Measurements from ENCODE around the gene NDUFS1.
"Not testable (repeated sequence)": the region's sequence is repeated elsewhere in the genome, so short reads cannot be mapped to it uniquely, and the experiment has no call there.

Gene NDUFS1

DNA sequence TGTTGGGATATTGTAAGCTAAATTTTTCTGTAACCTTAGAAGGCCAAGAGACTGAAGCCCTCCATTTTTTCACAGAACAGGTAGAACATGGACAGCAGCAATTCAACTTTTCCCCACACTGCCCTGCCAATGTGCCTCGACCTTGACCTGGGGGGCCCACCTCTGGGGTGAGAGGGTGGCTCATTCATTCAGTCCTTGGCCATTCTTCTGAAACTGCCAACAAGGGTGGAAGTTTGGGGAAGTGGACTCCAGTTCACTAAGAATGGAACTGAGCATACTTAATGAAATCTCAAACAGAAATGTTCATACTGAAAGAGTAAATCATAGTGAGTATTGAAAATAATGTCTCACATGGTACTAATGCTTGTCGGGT, 1.5 kb upstream of the NDUFS1 start:
- no peak for DNase-seq

DNA sequence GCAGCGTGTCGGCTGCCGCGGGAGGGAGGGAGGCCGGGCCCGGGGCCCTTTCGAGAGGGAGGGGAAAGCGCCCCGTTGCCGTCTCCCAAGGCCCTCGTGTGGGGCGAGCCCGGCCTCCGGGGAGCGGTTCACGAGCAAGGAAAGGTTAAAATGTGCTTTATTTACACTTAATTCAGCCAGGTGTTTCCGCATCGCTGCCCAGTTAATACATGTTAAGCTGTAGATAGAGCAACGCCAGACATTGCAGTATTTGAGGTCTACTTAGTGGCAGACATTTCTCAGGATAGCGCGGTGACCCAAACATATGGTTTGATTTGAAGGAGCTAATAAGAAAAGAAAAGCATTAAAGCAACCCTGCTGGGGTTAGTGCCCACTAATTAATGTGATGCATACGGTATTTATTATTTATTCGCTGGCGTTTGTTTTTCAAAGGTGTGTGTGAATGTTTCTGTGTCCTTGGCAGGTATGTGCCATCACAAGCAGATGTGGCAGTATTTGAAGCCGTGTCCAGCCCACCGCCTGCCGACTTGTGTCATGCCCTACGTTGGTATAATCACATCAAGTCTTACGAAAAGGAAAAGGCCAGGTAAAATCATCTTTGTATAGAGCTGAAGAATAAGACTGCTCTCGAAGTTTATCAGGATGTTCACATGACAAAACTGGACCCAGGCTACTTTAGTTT, 1.0 kb upstream of the NDUFS1 start:
- no peak for DNase-seq

DNA sequence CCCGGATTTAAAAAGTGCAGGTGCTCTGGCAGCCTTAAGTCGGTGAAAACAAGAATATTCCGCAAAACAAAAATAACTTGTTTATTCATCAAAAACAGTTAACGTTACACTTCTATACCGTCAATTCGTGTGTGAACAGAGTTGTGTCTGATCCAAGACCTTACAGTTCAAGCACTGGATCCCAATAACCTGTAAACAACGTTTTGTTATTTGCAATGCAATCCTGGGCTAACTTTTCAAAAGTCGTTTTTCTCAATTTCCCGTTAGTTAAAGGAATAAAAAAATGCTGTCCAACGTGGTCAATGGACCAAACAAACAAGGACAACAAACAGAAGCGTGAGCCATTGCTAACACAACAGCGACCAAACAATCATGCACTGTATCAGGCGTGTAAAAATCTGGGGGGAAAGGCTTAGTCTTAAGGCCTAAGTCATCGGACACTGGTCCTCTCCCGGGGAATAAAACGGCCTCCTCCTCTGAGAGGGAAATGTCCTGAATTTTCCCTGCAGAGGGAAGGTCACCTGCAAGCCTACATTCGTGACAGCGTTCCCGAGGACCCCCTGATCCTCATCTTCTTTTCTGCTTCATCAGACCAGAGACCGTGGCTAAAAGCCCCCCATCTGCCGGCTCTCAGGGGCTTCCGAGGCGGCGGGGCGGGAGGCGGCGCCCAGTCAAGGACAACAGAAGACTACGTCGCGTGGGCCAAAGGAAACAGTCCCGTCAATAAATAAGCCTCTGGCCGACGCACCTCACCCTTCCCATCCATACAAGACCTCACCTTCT, 490 bp downstream of the NDUFS1 start:
- DNase-seq: no peak

DNA sequence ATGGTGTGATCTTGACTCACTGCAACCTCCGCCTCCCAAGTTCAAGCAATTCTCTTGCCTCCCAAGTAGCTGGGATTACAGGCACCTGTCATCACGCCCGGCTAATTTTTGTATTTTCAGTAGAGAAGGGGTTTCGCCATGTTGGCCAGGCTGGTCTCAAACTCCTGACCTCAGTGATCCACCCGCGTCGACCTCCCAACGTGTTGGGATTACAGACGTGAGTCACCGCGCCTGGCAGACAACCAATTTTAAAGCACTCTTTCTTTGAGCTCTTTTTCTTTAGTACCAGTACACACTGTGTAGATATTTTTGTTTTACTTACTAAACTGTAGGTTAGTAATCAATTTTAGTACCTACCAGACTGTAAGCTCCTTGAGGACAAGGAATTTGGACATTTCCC, 2.2 kb downstream of the NDUFS1 start:
- not testable (repeated sequence) for DNase-seq

DNA sequence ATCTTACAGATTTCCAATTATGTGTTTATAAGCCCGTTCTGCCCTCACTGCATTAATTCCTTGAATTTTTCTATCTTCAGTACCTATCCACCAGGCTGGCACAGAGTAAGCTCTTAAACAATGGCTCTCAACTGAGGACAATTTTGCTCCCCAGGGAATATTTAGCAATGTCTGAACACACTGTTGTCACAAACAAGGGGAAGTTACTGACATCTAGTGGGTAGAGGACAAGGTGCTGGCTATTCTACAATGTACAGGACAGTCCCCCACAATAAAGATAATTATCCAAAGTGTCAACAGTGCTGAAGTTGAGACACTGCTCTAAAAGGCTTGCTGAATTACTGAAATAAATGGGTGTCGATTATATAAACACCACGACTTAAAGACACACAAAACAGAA, 5.0 kb downstream of the NDUFS1 start:
- no peak for DNase-seq

DNA sequence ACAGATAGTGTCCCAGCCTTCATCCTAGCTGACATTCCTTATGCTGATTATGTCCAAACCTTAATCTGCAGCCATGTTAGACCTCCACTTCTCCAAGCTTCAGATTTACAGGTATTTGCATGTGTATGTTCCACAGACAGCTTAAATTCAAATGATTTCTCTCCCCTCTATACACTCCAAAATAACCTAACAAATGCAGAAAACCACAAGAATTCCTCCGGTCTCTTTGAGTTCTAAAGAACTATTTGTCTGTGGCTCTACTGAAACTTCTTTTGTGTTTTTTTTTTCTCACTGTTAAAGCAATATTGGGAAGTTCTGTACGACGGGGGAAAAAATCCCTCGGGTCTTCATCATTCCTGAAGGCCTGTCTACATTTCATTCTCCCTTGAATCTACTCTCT, 8.6 kb downstream of the NDUFS1 start:
- DNase-seq: no peak

DNA sequence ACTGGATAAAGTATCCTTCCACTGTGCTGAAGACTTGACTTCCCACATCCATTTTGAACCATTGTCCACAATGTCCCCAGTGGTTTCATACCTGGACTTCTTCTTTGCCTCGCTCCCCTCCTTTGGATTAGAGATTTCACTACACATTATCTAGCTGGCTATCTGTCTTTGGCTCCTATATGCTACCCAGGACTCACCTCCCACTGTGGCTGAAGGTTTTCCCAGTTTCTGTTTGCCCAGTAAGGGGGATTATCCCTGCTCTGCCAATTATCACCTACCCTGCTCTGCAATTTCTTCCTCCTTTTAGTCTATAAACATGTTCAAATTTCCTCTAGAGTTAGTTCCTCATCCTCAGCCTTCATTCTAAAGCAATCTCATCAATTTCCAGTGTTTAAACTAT, 9.1 kb downstream of the NDUFS1 start:
- no peak for DNase-seq

DNA sequence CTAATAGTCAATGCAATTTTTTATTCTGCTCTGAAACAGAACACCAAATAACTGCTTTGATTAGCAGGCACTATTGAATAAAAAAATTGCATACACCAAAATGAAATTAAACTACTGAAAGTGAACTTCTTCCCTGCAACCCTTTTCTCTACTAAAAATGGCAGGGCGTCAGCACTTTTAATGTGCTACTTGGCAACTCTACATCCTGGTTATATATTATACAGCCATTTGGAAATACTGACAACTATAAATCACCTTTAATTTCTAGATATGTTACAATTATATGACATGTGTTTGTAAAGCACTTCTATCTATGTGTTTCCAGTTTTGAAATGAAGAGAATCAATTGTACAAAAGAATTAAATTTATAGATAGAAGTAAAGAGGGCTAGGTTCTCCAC, 9.9 kb downstream of the NDUFS1 start:
- DNase-seq: no peak

DNA sequence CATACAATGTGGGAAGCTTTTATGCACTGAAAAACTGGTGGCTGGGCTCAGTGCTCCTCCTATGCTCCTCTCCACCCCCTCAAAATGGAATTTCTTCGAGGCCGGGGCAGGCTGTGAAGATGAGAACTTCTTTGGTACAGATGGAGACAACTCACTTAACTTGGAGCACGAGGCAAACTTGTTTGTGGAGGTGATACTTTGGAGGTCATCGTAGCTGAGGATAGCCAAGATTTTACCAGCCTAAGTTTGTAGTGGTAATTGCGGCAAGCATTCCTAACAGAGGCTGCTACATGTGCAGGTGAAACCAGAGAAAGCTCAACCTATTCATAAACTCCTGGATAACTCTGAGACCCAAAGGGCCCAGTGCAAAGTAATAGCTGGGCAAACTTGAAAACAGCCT, 13.6 kb downstream of the NDUFS1 start:
- DNase-seq: no peak

DNA sequence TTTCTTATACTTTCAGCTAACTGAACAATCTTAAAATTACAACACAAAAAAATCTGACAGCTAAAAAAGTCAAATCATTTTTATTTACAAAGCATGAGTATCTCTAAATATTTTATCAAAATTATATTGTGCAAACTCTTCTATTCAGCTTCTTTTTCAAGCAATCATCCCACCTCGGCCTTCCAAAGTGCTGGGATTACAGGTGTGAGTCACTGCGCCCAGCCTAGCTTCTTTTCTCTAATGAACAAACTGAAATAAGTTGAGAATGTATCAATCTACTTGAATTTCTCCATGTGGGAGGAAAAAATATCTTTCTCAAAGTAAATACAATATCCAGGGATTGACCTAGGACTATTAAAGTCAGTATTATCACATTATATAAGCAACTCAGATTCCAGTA, 14.9 kb downstream of the NDUFS1 start:
- DNase-seq: no peak

DNA sequence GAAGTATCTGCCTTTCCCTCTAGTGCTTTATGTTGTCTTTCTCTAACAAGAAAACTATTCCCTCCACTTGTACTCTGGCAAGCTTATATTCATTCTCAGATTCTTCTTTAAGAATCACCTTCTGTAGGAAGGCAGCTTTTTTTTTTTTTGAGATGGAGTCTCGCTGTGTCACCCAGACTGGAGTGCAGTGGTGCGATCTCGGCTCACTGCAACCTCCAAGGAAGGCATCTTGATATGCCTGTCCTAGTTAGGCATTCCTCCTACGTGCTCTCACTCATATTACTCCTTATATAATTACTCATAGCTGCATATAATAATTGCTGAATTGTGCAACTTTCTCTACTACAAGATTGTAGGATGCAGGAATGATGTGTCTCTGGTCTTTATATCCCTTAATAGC, 15.8 kb downstream of the NDUFS1 start:
- no peak for DNase-seq

DNA sequence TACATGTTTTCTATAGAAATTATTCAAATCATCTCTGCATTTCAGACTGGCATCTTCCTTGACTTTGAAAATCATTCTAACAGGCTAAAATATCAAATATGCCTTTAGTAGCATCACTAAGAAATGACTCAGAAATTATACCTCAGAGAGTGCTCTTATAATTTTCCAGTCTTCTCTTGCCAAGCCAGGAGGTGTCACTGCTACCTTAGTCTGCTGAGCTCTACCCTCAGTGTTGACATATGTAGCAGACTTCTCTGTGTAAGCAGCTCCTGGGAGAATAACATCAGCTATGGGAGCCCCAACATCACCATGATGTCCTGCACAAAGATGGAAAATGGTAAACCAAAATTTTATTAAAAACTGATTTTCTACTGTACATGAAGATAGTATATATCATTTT, 31.6 kb downstream of the NDUFS1 start:
- DNase-seq: no peak

DNA sequence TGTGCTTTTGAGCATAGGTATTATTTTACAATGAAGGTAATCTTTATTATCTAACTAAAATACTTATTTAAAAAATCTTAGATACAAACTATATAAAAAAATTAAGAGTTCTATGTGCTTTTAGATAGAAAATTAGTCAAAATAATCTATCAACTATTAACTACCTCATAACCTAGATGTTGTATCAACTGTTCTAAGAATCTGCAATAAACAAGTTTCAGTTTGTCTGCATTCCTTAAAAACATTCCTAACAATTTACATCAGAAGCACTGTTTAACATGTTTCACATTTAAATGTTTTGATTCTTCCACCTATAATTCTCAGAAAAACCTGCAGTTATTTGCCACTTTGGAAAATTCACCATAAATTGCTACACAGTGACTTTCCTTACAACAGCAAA, 33.3 kb downstream of the NDUFS1 start:
- no peak for DNase-seq

DNA sequence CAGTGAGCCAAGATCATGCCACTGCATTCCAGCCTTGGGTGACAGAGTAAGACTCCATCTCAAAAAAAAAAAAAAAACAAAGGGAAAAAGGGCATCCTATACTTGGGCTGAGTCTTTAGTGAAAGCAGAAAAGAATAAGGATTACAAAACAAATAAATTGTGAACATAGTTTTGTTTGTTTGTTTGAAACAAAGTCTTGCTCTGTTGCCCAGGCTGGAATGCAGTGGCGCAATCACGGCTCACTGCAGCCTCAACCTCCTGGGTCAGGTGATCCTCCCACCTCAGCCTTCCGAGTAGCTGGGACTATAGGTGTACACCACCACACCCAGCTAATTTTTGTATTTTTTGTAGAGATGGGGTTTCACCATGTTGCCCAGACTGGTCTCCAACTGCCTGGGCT, 36.7 kb downstream of the NDUFS1 start:
- not testable (repeated sequence) for DNase-seq

DNA sequence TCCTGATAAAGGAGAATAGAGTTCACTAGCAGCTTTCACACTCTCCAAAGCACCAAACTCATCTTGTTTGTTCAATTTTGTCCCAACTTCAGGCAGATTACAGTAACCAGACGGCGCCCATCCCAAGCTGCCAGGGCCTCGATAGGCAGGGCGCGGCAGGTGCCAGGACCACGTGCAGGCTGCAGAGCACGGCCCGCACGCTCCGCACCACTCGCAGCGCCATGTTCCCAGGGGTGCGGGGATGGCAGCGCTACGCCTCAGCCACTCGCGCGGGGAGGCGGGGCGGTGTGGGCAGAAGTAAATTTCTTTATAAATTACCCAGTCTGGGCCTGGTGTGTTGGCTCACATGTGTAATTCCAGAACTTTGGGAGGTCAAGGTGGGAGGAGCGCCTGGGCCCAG, 43.0 kb downstream of the NDUFS1 start:
- DNase-seq: no peak

DNA sequence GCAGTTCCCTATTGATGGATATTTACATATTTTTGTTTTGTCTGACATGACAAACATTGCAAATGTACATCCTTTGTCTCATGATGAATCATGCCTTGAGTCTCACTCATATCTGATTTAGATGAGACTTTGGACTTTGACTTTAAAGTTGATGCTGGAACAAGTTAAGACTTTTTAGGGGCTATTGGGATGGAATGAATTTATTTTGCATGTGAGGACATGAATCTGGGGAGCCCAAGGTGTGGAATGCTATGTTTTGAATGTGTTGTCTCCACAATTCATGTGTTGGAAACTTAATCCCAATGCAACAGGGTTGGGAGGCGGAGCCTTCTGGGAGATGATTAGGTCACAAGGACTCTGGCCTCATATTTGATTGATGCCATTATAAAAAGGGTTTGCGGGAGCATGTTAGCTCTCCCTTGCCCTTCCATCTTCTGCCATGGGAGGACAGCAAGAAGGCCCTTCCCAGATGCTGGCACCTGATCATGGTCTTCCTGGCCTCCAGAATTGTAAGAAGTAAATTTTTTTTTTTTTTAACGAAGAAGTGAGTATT, 44.1 kb downstream of the NDUFS1 start:
- no peak for DNase-seq

DNA sequence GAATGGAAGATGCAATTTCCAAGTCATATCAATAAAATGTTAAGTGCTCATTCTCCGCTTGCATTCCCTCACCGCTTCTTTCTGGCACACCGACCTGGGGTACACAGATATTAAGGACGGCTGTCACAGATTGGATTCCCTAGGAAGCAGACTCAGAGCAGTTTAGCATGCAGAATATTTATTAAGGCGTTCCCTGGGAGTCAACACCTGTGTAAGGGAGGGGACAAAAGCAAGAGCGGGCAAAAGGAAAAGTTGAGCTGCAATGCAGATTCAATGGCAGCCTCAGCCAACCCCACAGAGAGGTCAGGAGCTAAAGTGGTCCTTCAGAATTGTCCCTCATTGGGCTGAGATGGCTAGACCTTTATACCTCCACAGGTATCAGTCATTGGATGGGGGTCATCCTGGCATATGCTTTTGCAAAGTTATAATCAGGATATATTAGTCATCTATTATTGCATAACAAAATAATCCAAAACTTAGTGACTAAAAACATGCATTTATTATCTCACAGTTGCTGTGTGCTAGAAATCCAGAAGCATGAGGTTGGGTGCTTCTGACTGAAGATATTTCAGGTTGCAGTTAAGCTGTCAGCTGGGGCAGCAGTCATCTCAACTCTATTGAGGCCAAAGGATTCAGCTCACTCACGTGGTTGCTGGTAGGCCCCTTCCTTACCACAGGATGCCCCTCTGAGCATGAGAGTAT, 46.2 kb downstream of the NDUFS1 start:
- DNase-seq: no peak

DNA sequence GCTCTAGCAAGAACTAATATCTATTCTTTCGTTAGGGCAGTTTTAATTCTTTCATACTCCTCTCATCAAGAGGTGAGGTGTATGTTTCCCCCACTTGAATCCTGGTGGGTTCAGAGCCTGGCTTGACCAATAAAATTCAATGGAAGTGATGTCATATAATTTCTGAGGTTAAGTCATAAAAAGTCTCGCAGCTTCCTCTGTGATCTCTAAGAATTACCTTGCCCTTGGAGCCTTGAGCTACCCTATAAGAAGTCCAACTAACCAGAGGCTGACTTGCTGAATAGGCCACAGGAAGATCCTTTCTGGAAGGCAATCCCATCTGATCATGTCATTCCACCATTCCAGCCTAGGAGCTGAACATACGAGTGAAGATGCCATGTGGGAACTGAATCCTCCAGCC, 47.1 kb downstream of the NDUFS1 start:
- no peak for DNase-seq

DNA sequence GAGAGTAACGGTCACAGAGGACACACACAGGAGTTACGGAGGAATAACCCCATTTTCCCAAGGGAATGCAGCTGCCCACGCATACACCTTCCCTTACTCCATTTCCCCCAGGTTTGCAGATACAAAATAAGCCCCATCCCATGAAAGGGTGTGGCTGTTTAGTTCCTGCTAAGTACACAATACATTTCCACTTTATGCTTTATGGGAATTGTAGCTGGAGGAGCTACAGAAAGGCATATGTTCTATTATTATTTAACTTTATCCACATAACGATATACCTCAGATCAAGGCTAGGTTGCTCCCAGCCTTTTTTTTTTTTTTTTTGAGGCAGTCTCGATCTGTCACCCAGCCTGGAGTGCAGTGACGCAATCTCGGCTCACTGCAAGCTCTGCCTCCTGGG, 50.5 kb downstream of the NDUFS1 start:
- no peak for DNase-seq

DNA sequence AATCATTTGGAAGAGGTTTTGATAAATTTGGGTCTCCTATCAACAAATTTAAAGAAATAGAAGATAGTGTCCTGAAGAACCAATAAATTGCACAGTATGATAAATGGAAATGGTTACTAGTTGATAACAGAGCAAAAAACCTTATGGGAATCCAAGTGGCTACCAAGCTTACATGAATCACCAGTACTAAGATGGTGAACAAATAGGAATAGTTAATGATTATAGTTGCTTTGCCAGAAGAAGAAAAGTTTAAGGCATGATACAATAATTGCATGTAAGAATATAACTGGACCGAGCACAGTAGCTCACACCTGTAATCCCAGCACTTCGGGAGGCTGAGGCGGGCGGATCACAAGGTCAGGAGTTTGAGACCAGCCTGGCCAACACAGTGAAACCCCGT, 53.7 kb downstream of the NDUFS1 start:
- no peak for DNase-seq

DNA sequence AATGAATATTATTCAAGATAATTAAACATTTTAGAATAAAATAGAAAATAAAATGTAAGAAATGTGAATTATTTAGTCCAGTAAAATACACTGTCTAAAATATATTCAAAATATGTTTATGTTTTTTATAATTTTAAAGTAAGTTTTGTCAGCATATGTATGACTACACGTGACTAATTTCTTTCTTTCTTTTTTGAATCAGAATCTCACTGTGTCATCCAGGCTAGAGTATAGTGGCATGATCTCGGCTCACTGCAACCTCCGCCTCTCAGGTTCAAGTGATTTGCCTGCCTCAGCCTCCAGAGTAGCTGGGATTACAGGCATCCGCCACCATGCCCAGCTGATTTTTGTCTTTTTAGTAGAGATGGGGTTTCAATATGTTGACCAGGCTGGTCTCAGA, 54.2 kb downstream of the NDUFS1 start:
- DNase-seq: no peak

DNA sequence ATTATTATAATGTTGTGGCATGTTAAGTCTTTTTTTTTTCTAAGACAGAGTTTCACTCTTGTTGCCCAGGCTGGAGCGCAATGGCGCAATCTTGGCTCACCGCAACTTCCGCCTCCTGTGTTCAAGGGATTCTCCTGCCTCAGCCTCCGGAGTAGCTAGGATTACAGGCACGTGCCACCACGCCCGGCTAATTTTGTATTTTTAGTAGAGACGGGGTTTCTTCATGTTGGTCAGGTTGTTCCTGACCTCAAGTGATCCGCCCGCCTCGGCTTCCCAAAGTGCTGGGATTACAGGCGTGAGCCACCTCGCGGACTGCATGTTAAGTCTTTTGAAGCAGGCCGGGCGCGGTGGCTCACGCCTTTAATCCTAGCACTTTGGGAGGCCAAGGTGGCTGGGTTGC, 60.4 kb downstream of the NDUFS1 start:
- not testable (repeated sequence) for DNase-seq

DNA sequence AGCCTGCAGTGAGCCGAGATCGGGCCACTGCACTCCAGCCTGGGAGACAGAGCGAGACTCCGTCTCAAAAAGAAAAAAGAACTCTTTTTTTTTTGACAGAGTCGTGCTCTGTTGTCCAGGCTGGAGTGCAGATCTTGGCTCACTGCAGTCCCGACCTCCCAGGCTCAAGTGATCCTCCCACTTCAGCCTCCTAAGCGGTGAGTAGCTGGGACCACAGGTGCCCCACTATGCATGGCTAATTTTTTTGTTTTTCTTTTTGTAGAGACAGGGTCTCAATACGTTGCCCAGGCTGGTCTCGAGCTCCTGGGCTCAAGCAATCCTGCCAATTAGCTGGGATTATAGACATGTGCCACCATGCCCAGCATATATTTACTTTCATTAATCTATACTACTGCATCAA, 60.8 kb downstream of the NDUFS1 start:
- no peak for DNase-seq

DNA sequence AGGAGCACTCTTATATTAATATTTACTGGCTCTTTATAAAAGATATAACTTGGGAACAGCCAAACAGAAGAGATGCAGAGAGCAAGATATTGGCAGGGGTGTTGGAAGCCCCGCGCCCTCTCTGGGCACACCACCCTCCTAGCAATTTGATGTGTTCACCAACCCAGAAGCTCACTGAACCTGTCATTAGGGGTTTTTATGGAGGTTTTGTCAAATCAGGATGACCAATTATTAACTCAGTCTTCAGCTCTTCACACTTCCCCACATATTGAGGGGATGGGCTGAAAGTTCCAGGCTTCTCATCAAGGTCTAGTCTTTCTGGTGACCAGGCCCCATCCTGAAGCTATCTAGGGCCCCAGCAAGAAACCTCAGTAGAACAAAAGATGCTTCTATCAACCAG, 62.4 kb downstream of the NDUFS1 start:
- DNase-seq: no peak
